GM18520 (cell line): ENCODE data around the gene DENND2A.
"Not testable (repeated sequence)": the region's sequence is repeated elsewhere in the genome, so short reads cannot be mapped to it uniquely, and the experiment has no call there.

Source experiments
- ATAC-seq: cut with Tn5 transposase; IDR thresholded peaks from one replicate; pipeline ENCODE4 v1.9.1; 2021; ENCODE audit not compliant: unreplicated experiment

Gene DENND2A, protein sequence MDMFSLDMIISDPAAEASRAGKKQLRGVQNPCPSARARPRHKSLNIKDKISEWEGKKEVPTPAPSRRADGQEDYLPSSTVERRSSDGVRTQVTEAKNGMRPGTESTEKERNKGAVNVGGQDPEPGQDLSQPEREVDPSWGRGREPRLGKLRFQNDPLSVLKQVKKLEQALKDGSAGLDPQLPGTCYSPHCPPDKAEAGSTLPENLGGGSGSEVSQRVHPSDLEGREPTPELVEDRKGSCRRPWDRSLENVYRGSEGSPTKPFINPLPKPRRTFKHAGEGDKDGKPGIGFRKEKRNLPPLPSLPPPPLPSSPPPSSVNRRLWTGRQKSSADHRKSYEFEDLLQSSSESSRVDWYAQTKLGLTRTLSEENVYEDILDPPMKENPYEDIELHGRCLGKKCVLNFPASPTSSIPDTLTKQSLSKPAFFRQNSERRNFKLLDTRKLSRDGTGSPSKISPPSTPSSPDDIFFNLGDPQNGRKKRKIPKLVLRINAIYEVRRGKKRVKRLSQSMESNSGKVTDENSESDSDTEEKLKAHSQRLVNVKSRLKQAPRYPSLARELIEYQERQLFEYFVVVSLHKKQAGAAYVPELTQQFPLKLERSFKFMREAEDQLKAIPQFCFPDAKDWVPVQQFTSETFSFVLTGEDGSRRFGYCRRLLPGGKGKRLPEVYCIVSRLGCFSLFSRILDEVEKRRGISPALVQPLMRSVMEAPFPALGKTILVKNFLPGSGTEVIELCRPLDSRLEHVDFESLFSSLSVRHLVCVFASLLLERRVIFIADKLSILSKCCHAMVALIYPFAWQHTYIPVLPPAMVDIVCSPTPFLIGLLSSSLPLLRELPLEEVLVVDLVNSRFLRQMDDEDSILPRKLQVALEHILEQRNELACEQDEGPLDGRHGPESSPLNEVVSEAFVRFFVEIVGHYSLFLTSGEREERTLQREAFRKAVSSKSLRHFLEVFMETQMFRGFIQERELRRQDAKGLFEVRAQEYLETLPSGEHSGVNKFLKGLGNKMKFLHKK

GRCh38 chr7:140640727-140641523 lies at the start of gene DENND2A:
Gene DENND2A (minus strand): TSS chr7:140640813. CDS start chr7:140602397, 38,416 bp downstream.
- ATAC-seq: no peak

DNA sequence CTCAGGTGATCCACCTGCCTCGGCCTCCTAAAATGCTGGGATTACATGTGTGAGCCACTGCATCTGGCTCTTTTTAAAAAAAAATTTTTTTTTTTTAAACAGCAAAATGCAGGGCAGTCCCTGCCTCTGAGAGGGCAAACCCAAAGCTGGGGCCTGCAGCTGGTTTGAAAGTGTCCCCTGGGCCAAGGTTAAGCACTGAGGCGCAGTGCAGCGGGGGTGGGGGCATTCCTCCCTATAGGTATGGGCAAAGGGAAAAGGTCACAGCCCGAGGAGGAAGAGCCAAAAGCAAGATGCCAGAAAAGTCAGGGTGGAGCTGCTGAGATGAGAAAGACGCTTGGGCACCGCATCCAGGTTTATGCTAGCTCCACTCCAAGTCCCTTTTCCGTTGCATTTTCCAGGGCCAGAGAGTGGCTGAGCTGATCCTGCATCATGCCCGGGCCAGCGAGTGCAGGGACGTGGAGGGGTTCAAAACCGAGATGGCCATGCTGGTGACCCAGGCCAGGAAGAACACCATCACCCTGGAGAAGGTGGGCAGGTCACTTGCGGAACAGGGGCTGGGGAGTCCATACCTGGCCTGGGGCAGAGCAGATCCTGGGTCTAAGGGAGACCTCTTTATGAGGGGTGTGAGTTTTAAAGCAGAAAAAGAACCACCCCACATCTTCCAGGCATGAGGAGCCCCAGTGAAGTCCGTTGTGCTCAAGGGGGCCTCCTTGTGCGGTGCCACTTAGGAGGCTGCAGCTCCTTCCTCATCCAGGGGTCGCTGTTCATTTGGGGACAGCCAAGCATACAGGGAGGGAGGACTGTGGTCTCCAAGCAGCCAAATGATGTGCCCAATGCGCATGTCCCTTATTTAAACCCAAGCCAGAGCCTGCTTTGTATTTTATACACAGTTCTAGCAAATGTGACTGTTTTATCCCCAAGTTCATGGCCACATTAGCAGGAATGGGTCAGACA lies 48.9 kb upstream of the DENND2A start:
- no peak for ATAC-seq

GRCh38 chr7:140688341-140688740 lies 47.7 kb upstream of the DENND2A start:
- ATAC-seq: no peak

DNA sequence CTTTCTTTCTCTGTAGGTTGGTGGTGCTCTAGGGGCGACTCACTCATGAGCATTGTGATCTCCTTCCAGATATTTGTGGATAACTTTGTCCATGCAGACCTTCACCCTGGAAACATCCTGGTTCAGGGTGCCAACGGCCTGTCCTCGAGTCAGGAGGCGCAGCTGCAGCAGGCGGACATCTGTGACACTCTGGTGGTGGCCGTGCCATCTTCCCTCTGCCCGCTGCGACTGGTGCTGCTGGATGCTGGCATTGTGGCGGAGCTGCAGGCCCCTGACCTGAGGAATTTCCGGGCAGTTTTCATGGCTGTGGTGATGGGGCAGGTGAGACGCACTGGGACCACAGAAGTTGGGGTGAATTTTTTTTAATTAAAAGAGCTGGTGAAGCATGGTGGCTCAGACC lies 46.3 kb upstream of the DENND2A start:
- ATAC-seq: no peak

- ATAC-seq: no peak
Observed at GRCh38 chr7:140685407-140686087, 44.9 kb upstream of the DENND2A start.

DNA sequence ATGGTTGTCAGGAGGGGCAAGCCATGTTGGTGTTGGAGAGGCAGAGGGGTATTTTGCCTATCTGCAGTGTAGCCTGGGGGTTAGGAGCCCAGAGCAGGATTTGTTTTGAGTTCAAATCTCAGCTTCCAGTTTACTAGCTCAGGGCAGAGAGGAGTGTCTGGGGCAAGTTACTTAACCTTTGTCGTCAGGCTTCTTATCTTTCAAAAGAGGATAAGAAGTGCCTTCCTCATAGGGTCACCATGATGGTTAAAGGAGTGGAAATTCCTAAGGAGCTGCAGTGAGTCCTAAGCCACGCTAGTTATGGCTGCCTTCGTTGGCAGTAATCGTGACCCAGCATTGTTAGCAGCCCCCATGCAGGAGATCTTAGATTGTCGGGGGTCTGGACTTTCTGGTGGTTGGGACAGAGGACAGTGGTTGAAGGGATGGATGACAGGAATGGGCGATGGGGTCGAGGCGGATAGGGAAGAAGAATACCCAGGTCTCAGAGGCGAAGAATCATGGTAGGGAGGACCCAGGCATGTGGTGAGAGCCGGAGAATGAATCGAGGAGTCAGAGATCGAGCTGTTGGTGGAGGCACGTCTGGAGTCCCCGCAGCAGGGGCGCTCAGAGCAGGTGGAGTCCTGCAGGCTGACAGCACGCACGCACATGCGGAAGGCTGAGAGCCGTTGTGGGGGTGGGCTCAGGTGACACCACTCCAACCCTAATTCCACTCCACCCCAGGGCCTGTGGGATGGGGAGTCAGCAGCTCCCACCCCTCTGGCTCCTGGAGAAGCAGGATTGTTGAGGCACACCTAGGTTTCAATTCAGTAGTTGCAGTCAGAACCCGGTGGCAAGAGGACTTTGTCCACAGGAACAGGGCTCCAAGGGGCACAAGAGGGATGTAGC lies 43.7 kb upstream of the DENND2A start:
- no peak for ATAC-seq

GRCh38 chr7:140683657-140684056 lies 43.0 kb upstream of the DENND2A start:
- ATAC-seq: no peak

- ATAC-seq: no peak
Observed at GRCh38 chr7:140681766-140682165, 41.2 kb upstream of the DENND2A start.

GRCh38 chr7:140680886-140681285 lies 40.3 kb upstream of the DENND2A start:
- ATAC-seq: no peak

DNA sequence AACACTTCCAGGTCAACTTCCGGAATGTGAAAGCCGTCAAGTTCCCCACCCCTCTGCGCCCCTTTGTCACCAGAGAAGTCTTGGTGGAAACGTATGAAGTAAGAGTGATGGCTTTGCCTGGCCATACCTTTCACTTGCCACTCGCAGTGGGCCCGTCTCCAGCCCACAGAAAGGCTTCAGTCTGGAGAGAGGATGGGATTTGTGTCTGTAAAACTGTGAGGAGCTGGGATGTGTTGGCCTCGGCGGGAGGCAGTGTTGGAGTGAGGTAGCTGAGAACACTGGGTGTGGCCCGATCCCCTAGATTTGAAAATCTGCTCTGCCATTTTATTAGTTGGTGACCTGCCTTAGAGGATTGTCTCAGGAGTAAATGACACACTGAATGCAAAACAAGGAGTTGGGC lies 38.6 kb upstream of the DENND2A start:
- no peak for ATAC-seq

- no peak for ATAC-seq
Observed at GRCh38 chr7:140678816-140679130, 38.2 kb upstream of the DENND2A start.

GRCh38 chr7:140678081-140678815 lies 37.6 kb upstream of the DENND2A start:
- no peak for ATAC-seq

DNA sequence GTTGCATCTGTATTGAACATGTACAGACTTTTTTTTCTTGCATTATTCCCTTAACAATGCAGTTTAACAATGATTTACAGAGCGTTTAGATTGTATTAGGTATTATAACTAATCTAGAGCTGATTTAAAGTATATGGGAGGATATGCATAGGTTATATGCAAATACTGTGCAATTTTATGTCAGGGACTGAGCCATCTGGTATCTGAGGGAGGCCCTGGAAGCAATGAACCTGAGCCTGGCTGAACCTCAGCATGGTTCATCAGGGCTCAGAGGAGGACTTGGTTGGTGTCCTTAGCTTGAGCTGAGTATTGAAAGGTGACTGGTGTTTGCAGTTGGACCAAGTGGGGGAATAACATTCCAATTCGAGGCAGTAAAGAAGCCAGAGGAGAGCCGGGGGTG lies 36.9 kb upstream of the DENND2A start:
- ATAC-seq: no peak

DNA sequence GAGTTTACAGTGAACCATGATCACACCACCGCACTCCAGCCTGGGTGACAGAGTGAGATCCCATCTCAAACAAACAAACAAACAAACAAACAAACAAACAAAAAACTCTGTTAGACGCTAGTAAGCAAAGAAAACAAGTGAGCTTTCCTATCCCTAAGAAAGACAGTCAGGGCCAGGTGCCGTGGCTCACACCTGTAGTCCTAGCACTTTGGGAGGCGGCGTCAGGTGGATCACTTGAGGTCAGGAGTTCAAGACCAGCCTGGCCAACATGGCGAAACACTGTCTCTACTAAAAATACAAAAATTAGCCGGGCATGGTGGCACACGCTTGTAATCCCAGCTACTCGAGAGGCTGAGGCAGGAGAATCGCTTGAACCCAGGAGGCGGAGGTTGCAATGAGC lies 36.3 kb upstream of the DENND2A start:
- ATAC-seq: not testable (repeated sequence)

- ATAC-seq: peak; percentile 56
Observed at GRCh38 chr7:140676306-140676705, 35.7 kb upstream of the DENND2A start.

- ATAC-seq: no peak
Observed at GRCh38 chr7:140675726-140676125, 35.1 kb upstream of the DENND2A start.

- no peak for ATAC-seq
Observed at GRCh38 chr7:140674899-140675701, 34.5 kb upstream of the DENND2A start.
